Stomach (tissue), 9 donors: ENCODE measurements around the gene SCN9A. TPM values are rescaled to one million over a fixed set of nuclear protein-coding genes. Genes with fewer than 3 reads are reported as not detected.

Experiments
- DNase-seq, 2 donors: peaks; one replicate each; pipeline versions ENCODE4 v3.0.0 to v3.0.0-alpha.2; 2013 to 2019
- H3K27ac ChIP-seq, 5 donors: fragments of 200-600 bp in 4 of 5; sonication (generic) in 4 of 5; one replicate each; pipeline ENCODE4 v1.5.1; 2013 to 2019; ENCODE audit warnings: mild to moderate bottlenecking in 1 of 5, moderate library complexity in 1 of 5
- H3K27me3 ChIP-seq, 3 donors: fragments of 200-600 bp; sonication (generic); one replicate each; pipeline ENCODE4 v1.5.1; 2017 to 2019; ENCODE audit warnings: mixed run types in 1 of 3
- H3K36me3 ChIP-seq, 4 donors: fragments of 200-600 bp; sonication (generic); 1 replicate in 3 of 4; 2 replicates in 1 of 4; pipeline ENCODE4 v1.5.1; 2016 to 2019
- H3K4me1 ChIP-seq, 4 donors: fragments of 200-600 bp; sonication (generic); one replicate each; pipeline ENCODE4 v1.5.1; 2016 to 2019
- H3K4me3 ChIP-seq, 4 donors: fragments of 200-600 bp; sonication (generic) in 3 of 4; one replicate each; pipeline ENCODE4 v1.5.1; 2016 to 2019; ENCODE audit warnings: mild to moderate bottlenecking in 1 of 4
- H3K9me3 ChIP-seq, 4 donors: fragments of 200-600 bp; sonication (generic); one replicate each; pipeline ENCODE4 v1.5.1; 2016 to 2019
- CTCF ChIP-seq, 7 experiments: fragments of 450-650 bp in 4 of 7; fragments of 200-600 bp in 3 of 7; sonication (generic) in 3 of 7; IDR thresholded peaks; one replicate each; pipeline ENCODE4 v1.5.1; 2016 to 2019; ENCODE audit warnings: antibody characterized with exemption in 7 of 7, control low read depth in 2 of 7, mild to moderate bottlenecking in 1 of 7
- EP300 ChIP-seq: sonication (generic); formaldehyde crosslinking; IDR thresholded peaks from one replicate; pipeline ENCODE4 v1.6.1; 2017; ENCODE audit warnings: antibody characterized with exemption
- POLR2A ChIP-seq, 4 donors: fragments of 450-650 bp; IDR thresholded peaks; one replicate each; pipeline ENCODE4 v1.6.1; 2016; ENCODE audit warnings: antibody characterized with exemption in 4 of 4, control low read depth in 2 of 4, mild to moderate bottlenecking in 1 of 4, moderate library complexity in 1 of 4
- POLR2AphosphoS5 ChIP-seq, 3 donors: sonication (generic); formaldehyde crosslinking; IDR thresholded peaks; one replicate each; pipeline ENCODE4 v1.6.1; 2016; ENCODE audit warnings: antibody characterized with exemption in 3 of 3
- WGBS, 5 donors: extraction: QIAGEN DNeasy Blood & Tissue Kit in 3 of 5; methylation state at CpG; one replicate each; pipeline versions ENCODE4 v1.1.5 to v1.1.7; 2013 to 2018; 5-methylcytosine and 5-hydroxymethylcytosine counted together
- intact Hi-C: fragments of 100-400 bp; cut with DNase I; formaldehyde crosslinking; loops from one replicate; pipeline ENCODE4 v1.15.1; 2023; ENCODE audit warnings: low total_unique reads
- polyA plus RNA-seq, 3 donors: library from polyadenylated mRNA; stranded (reverse); fragments of 200-250 nt; gene quantifications; one replicate each; pipeline ENCODE4 v1.2.3, GENCODE V29; 2013
- total RNA-seq, 5 donors: library from RNA; depleted of rRNA; stranded (reverse); fragments of >200 nt; gene quantifications; one replicate each; pipeline versions ENCODE4 v1.1.0 to v1.2.3, GENCODE V29; 2014 to 2016
- donor health status: healthy with polysubstance abuse.
- donor health status: Bipolar disorder and iron deficiency.
- donor health status: healthy.

The SCN9A gene
- total and polyA plus RNA-seq, 8 donors: 0.12 to 24.3 (median 1.1) TPM

- Histone ChIP-seq H3K9me3 (no peaks in the 10 kb centered on the region), H3K27me3 (no peaks in the 10 kb centered on the region)
- intact Hi-C loops: no loop called here
Observed at GRCh38 chr2:166246901-166247300, 128.8 kb downstream of the SCN9A start.

GRCh38 chr2:166242309-166242708 is 133.4 kb downstream of the SCN9A start:
- no peak overlapping the region for H3K4me3 ChIP-seq
- no peak overlapping the region for H3K27ac ChIP-seq
- H3K27me3 ChIP-seq: no peaks in the 10 kb centered on the region
- TF ChIP-seq EP300: no peak
- no peaks in the 10 kb centered on the region for H3K4me1 ChIP-seq
- H3K9me3 ChIP-seq: no peaks in the 10 kb centered on the region
- intact Hi-C loops: no loop called here
- no peaks in the 10 kb centered on the region for H3K36me3 ChIP-seq
- no peak for DNase-seq

More at GRCh38 chr2:166246901-166247300, 128.8 kb downstream of the SCN9A start:
- WGBS, 5 donors: 88 to 97% (median 94%) methylated on average over 1 of the region's 1 CpG
- TF ChIP-seq CTCF (IDR thresholded peaks at IDR 0.05): no peak
- no peak for TF ChIP-seq EP300
- no peak for TF ChIP-seq POLR2AphosphoS5 (IDR thresholded peaks at IDR 0.05)
- no peak for TF ChIP-seq POLR2A (IDR thresholded peaks at IDR 0.05)
- Histone ChIP-seq H3K36me3 (no peaks in the 10 kb centered on the region), H3K4me1 (no peaks in the 10 kb centered on the region), H3K4me3 (no peak overlapping the region), H3K27ac (no peak overlapping the region)
- DNase-seq: no peak

- TF ChIP-seq POLR2AphosphoS5 (IDR thresholded peaks at IDR 0.05) (no peak), EP300 (no peak), CTCF (IDR thresholded peaks at IDR 0.05) (no peak), POLR2A (IDR thresholded peaks at IDR 0.05) (no peak)
- no peaks in the 10 kb centered on the region for H3K9me3 ChIP-seq
- no peaks in the 10 kb centered on the region for H3K36me3 ChIP-seq
- no peak overlapping the region for H3K4me3 ChIP-seq
- H3K4me1 ChIP-seq: no peaks in the 10 kb centered on the region
- DNase-seq: no peak
- WGBS, 5 donors: 86 to 98% (median 92%) methylated on average over 1 of the region's 1 CpG
- intact Hi-C loops: no loop called here
- no peak overlapping the region for H3K27ac ChIP-seq
- H3K27me3 ChIP-seq: no peaks in the 10 kb centered on the region
Observed at GRCh38 chr2:166240387-166241313, 135.1 kb downstream of the SCN9A start.

GRCh38 chr2:166239548-166239947 is 136.2 kb downstream of the SCN9A start:
- Histone ChIP-seq H3K27ac (no peak overlapping the region), H3K9me3 (no peaks in the 10 kb centered on the region), H3K36me3 (no peaks in the 10 kb centered on the region), H3K4me1 (no peaks in the 10 kb centered on the region), H3K27me3 (no peaks in the 10 kb centered on the region), H3K4me3 (no peak overlapping the region)
- TF ChIP-seq CTCF (IDR thresholded peaks at IDR 0.05) (no peak), POLR2A (IDR thresholded peaks at IDR 0.05) (no peak), EP300 (no peak), POLR2AphosphoS5 (IDR thresholded peaks at IDR 0.05) (no peak)
- intact Hi-C loops: no loop called here
- DNase-seq: no peak
- 62 to 78% (median 68%) methylated on average over 3 of the region's 3 CpGs for WGBS, 5 donors

- H3K4me3 ChIP-seq: no peak overlapping the region
- DNase-seq: no peak
- no peaks in the 10 kb centered on the region for H3K27me3 ChIP-seq
- TF ChIP-seq POLR2AphosphoS5 (IDR thresholded peaks at IDR 0.05) (no peak), POLR2A (IDR thresholded peaks at IDR 0.05) (no peak), EP300 (no peak), CTCF (IDR thresholded peaks at IDR 0.05) (no peak)
- no peaks in the 10 kb centered on the region for H3K36me3 ChIP-seq
- H3K27ac ChIP-seq: no peak overlapping the region
- no peaks in the 10 kb centered on the region for H3K9me3 ChIP-seq
- intact Hi-C loops: no loop called here
- H3K4me1 ChIP-seq: no peaks in the 10 kb centered on the region
Observed at GRCh38 chr2:166238176-166238575, 137.6 kb downstream of the SCN9A start.
